GM12878 (cell line): ENCODE measurements around the gene CXCL8. TPM values are rescaled to one million over a fixed set of nuclear protein-coding genes. Genes with fewer than 3 reads are reported as not detected.

Experiments
- ATAC-seq: fragments of 200-7000 bp; cut with Tn5 transposase; 3 replicates; pipeline ENCODE4 v1.9.1; 2020; ENCODE audit warnings: mild to moderate bottlenecking, moderate library complexity
- BruUV-seq: library from RNA; stranded (reverse); fragments of 400-500 nt; replicated peaks from 2 replicates; lab custom pipeline; 2021; lab: Mats Ljungman, UMichigan
- CTCF ChIA-PET: fragments of 300-600 bp; sonication (Branson Sonifier 250); formaldehyde crosslinking; extraction: SDS; loops from one replicate; lab custom pipeline; 2021; ENCODE audit warnings: inconsistent platforms; lab: Yijun Ruan, JAX
- POLR2A ChIA-PET: fragments of 350-600 bp; formaldehyde crosslinking; extraction: SDS; loops from one replicate; lab custom pipeline; 2021; ENCODE audit warnings: inconsistent platforms; lab: Charles Lee
- RAD21 ChIA-PET: fragments of 300-600 bp; sonication (Branson Sonifier 250); formaldehyde crosslinking; loops from one replicate; lab custom pipeline; 2023; ENCODE audit warnings: antibody characterized with exemption; ENCODE audit not compliant: unreplicated experiment; lab: Charles Lee
- SMC1A ChIA-PET: fragments of 300-600 bp; sonication (Branson Sonifier 250); formaldehyde crosslinking; loops from one replicate; lab custom pipeline; 2023; ENCODE audit not compliant: unreplicated experiment, uncharacterized antibody; lab: Charles Lee
- DNase-seq: peaks from one replicate; pipeline ENCODE4 v3.0.0-alpha.2; 2011; ENCODE audit warnings: low read depth, low spot score
- FAIRE-seq: peaks from 3 replicates; lab custom pipeline; 2011; peaks lifted over from hg19 to GRCh38; lab: Jason Lieb, UNC
- H2AFZ ChIP-seq: 2 replicates; pipeline ENCODE4 v1.6.0; 2011; ENCODE audit warnings: low read depth, low read length, control low read depth; ENCODE audit not compliant: control insufficient read depth
- H3K27ac ChIP-seq: 2 replicates; pipeline ENCODE4 v1.5.1; 2011; ENCODE audit warnings: control low read depth; ENCODE audit not compliant: control insufficient read depth, insufficient read depth
- H3K27me3 ChIP-seq, 2 experiments: replicated peaks in 1 of 2; 2 replicates each; pipeline versions ENCODE4 v1.6.0 to v1.6.1; 2011; ENCODE audit warnings: low read length in 1 of 2; ENCODE audit not compliant: control insufficient read depth in 2 of 2, insufficient read depth in 2 of 2
- H3K36me3 ChIP-seq, 2 experiments: 2 replicates each; pipeline ENCODE4 v1.5.1; 2011; ENCODE audit warnings: low read length in 1 of 2; ENCODE audit not compliant: control insufficient read depth in 2 of 2, insufficient read depth in 2 of 2
- H3K4me1 ChIP-seq: 2 replicates; pipeline ENCODE4 v1.6.1; 2011; ENCODE audit warnings: mild to moderate bottlenecking, low read length, moderate library complexity, mixed read lengths; ENCODE audit not compliant: control insufficient read depth, insufficient read depth
- H3K4me2 ChIP-seq: 2 replicates; pipeline ENCODE4 v1.6.0; 2011; ENCODE audit warnings: control low read depth; ENCODE audit not compliant: control insufficient read depth, insufficient read depth
- H3K4me3 ChIP-seq: fragments of 200-600 bp; sonication (generic); 2 replicates; pipeline ENCODE4 v1.5.1; 2016
- H3K79me2 ChIP-seq: 2 replicates; pipeline ENCODE4 v1.6.0; 2011; ENCODE audit warnings: low read length; ENCODE audit not compliant: control insufficient read depth, insufficient read depth
- H3K9ac ChIP-seq: 2 replicates; pipeline ENCODE4 v1.8.0; 2011; ENCODE audit warnings: low read length, control low read depth, mixed read lengths; ENCODE audit not compliant: control insufficient read depth, insufficient read depth
- H3K9me3 ChIP-seq: replicated peaks from 3 replicates; pipeline ENCODE4 v1.5.1; 2011; ENCODE audit warnings: mild to moderate bottlenecking, low read length; ENCODE audit not compliant: control insufficient read depth, insufficient read depth
- H4K20me1 ChIP-seq: 2 replicates; pipeline ENCODE4 v1.6.0; 2011; ENCODE audit not compliant: control insufficient read depth, insufficient read depth
- BCL11A ChIP-seq: IDR thresholded peaks from 2 replicates; pipeline ENCODE4 v1.6.1; 2011; ENCODE audit warnings: low read depth, low read length
- IRF5 ChIP-seq: fragments of 450-650 bp; IDR thresholded peaks from 2 replicates; pipeline ENCODE4 v1.6.1; 2017; ENCODE audit warnings: borderline replicate concordance
- NR2C1 ChIP-seq: fragments of 450-650 bp; IDR thresholded peaks from 2 replicates; pipeline ENCODE4 v1.6.1; 2017; ENCODE audit warnings: antibody characterized with exemption, mild to moderate bottlenecking, moderate library complexity
- SMAD1 ChIP-seq: fragments of 450-650 bp; IDR thresholded peaks from 2 replicates; pipeline ENCODE4 v1.6.1; 2018; ENCODE audit warnings: mild to moderate bottlenecking, low read depth; ENCODE audit not compliant: partially characterized antibody
- TAF1 ChIP-seq: IDR thresholded peaks from 2 replicates; pipeline ENCODE4 v1.6.1; 2011; ENCODE audit warnings: mild to moderate bottlenecking, low read depth, low read length, borderline replicate concordance
- WGBS: methylation state at CpG from one replicate; pipeline ENCODE4 v1.1.6; 2016; ENCODE audit warnings: low lambda C conversion rate; ENCODE audit not compliant: insufficient replicate concordance, insufficient coverage; ENCODE audit errors: missing lambda C conversion rate; 5-methylcytosine and 5-hydroxymethylcytosine counted together
- in situ Hi-C: fragments of 300-500 bp; cut with MboI; formaldehyde crosslinking; loops from 9 replicates; pipeline ENCODE4 v1.14.3; 2018; ENCODE audit warnings: mixed read lengths
- intact Hi-C: fragments of 100-400 bp; cut with micrococcal nuclease; formaldehyde crosslinking; loops from one replicate; pipeline ENCODE4 v1.14.2; 2022; ENCODE audit not compliant: unreplicated experiment
- polyA plus RNA-seq, 11 experiments: library from polyadenylated mRNA; depleted of rRNA in 4 of 11; unstranded in 6 of 11; stranded (reverse) in 5 of 11; fragments of >200 nt; fragmentation: Nextera tagmentation in 4 of 11; fragmentation: Illumina TruSeq in 1 of 11; extraction: Ambion mirVana in 4 of 11; extraction: Trizol in 1 of 11; gene quantifications; 1 replicate in 1 of 11; 2 replicates in 10 of 11; pipeline versions ENCODE4 v1.2.1 to v1.2.3, GENCODE V29; 2011 to 2016; ENCODE audit warnings: inconsistent platforms in 2 of 11, missing spikeins in 2 of 11, low read depth in 1 of 11
- total RNA-seq, 4 experiments: library from RNA; depleted of rRNA in 3 of 4; stranded (reverse); fragments of >200 nt in 3 of 4; fragmentation: Illumina TruSeq in 1 of 4; extraction: Trizol in 1 of 4; gene quantifications; 2 replicates each; pipeline versions ENCODE4 v1.2.1 to v1.2.3, GENCODE V29; 2013 to 2021

Gene CXCL8
- total and polyA plus RNA-seq, 10 of the 15 experiments (the other 5 are each of a cell fraction or from before 2014, with no cell fraction given) = 0.09 to 0.36 (median 0.19) TPM; not detected in 1

- H3K9me3 ChIP-seq = no peaks in the 10 kb centered on the region
- SMC1A ChIA-PET = no interaction called here
- no peaks in the 10 kb centered on the region for H4K20me1 ChIP-seq
- intact Hi-C loops (no loop called here), in situ Hi-C loops (no loop called here)
- CTCF ChIA-PET = no interaction called here
- DNase-seq (no peak), FAIRE-seq (no peak), ATAC-seq (no peak)
- RAD21 ChIA-PET = no interaction called here
- H2AFZ ChIP-seq = no peak overlapping the region
- no peak for TF ChIP-seq NR2C1
- TF ChIP-seq SMAD1 = no peak
- no peak for TF ChIP-seq TAF1
- TF ChIP-seq BCL11A = no peak
- TF ChIP-seq IRF5 = no peak
- no peaks in the 10 kb centered on the region for H3K27me3 ChIP-seq
- H3K79me2 ChIP-seq = no peaks in the 10 kb centered on the region
- WGBS = 46% methylated on average over 2 of the region's 2 CpGs
- no peak overlapping the region for H3K27ac ChIP-seq
- no peak overlapping the region for H3K4me2 ChIP-seq
- no TSS peak for BruUV-seq
- no peaks in the 10 kb centered on the region for H3K36me3 ChIP-seq
- no peak overlapping the region for H3K4me3 ChIP-seq
- H3K4me1 ChIP-seq = no peaks in the 10 kb centered on the region
- no peak overlapping the region for H3K9ac ChIP-seq
- POLR2A ChIA-PET = no interaction called here
Measured at GRCh38 chr4:73788411-73788810, 48.0 kb downstream of the CXCL8 start.

Other genes with a start within 250 kb of the CXCL8 start
- gene RASSF6, start 120.1 kb upstream of the CXCL8 start, total RNA-seq (2014; rRNA removed) = 0.28 and 0.33 TPM in 2 replicates
- 0.55 and 0.76 TPM in 2 replicates for gene RASSF6, start 120.1 kb upstream of the CXCL8 start, total RNA-seq (2014; rRNA removed; fragmentation: Illumina TruSeq; extraction: Trizol)
- gene RASSF6, start 120.1 kb upstream of the CXCL8 start, total RNA-seq (2021) = 0.43 and 0.62 TPM in 2 replicates
- 2.9 and 4.9 TPM in 2 replicates for gene RASSF6, start 120.1 kb upstream of the CXCL8 start, polyA plus RNA-seq (2011; rRNA removed)
- gene RASSF6, start 120.1 kb upstream of the CXCL8 start, polyA plus RNA-seq (2014; fragmentation: Illumina TruSeq; extraction: Trizol) = 0.57 and 0.74 TPM in 2 replicates
- under 1 TPM; 0.35 to 0.40 TPM for gene RASSF6, start 120.1 kb upstream of the CXCL8 start, polyA plus RNA-seq (2014; fragmentation: Nextera tagmentation; extraction: Ambion mirVana)
- gene RASSF6, start 120.1 kb upstream of the CXCL8 start, polyA plus RNA-seq (2014; rRNA removed) = 0.56 and 0.69 TPM in 2 replicates
- under 1 TPM; 0.33 to 0.52 TPM for gene RASSF6, start 120.1 kb upstream of the CXCL8 start, polyA plus RNA-seq (2016; fragmentation: Nextera tagmentation; extraction: Ambion mirVana)
- gene CXCL6, start 96.1 kb downstream of the CXCL8 start, total RNA-seq (2014; rRNA removed) = not detected in 2 replicates
- gene CXCL6, start 96.1 kb downstream of the CXCL8 start, total RNA-seq (2014; rRNA removed; fragmentation: Illumina TruSeq; extraction: Trizol) = not detected in 2 replicates
- not detected in 2 replicates for gene CXCL6, start 96.1 kb downstream of the CXCL8 start, total RNA-seq (2021)
- gene CXCL6, start 96.1 kb downstream of the CXCL8 start, polyA plus RNA-seq (2011; rRNA removed) = not detected in 2 replicates
- not detected in 2 replicates for gene CXCL6, start 96.1 kb downstream of the CXCL8 start, polyA plus RNA-seq (2014; fragmentation: Illumina TruSeq; extraction: Trizol)
- not detected for gene CXCL6, start 96.1 kb downstream of the CXCL8 start, polyA plus RNA-seq (2014; fragmentation: Nextera tagmentation; extraction: Ambion mirVana)
- not detected in 2 replicates for gene CXCL6, start 96.1 kb downstream of the CXCL8 start, polyA plus RNA-seq (2014; rRNA removed)
- gene CXCL6, start 96.1 kb downstream of the CXCL8 start, polyA plus RNA-seq (2016; fragmentation: Nextera tagmentation; extraction: Ambion mirVana) = not detected
- not detected in 2 replicates for gene PF4V1, start 112.7 kb downstream of the CXCL8 start, total RNA-seq (2014; rRNA removed)
- gene PF4V1, start 112.7 kb downstream of the CXCL8 start, total RNA-seq (2014; rRNA removed; fragmentation: Illumina TruSeq; extraction: Trizol) = not detected in 2 replicates
- not detected in 2 replicates for gene PF4V1, start 112.7 kb downstream of the CXCL8 start, total RNA-seq (2021)
- gene PF4V1, start 112.7 kb downstream of the CXCL8 start, polyA plus RNA-seq (2011; rRNA removed) = not detected in 2 replicates
- not detected in 2 replicates for gene PF4V1, start 112.7 kb downstream of the CXCL8 start, polyA plus RNA-seq (2014; fragmentation: Illumina TruSeq; extraction: Trizol)
- not detected for gene PF4V1, start 112.7 kb downstream of the CXCL8 start, polyA plus RNA-seq (2014; fragmentation: Nextera tagmentation; extraction: Ambion mirVana)
- not detected in 2 replicates for gene PF4V1, start 112.7 kb downstream of the CXCL8 start, polyA plus RNA-seq (2014; rRNA removed)
- gene PF4V1, start 112.7 kb downstream of the CXCL8 start, polyA plus RNA-seq (2016; fragmentation: Nextera tagmentation; extraction: Ambion mirVana) = not detected
- gene CXCL1, start 128.8 kb downstream of the CXCL8 start, total RNA-seq (2014; rRNA removed) = not detected in 2 replicates
- not detected in 2 replicates for gene CXCL1, start 128.8 kb downstream of the CXCL8 start, total RNA-seq (2014; rRNA removed; fragmentation: Illumina TruSeq; extraction: Trizol)
- gene CXCL1, start 128.8 kb downstream of the CXCL8 start, total RNA-seq (2021) = not detected in 2 replicates
- not detected in 2 replicates for gene CXCL1, start 128.8 kb downstream of the CXCL8 start, polyA plus RNA-seq (2011; rRNA removed)
- gene CXCL1, start 128.8 kb downstream of the CXCL8 start, polyA plus RNA-seq (2014; fragmentation: Illumina TruSeq; extraction: Trizol) = not detected in 2 replicates
- not detected for gene CXCL1, start 128.8 kb downstream of the CXCL8 start, polyA plus RNA-seq (2014; fragmentation: Nextera tagmentation; extraction: Ambion mirVana)
- not detected in 2 replicates for gene CXCL1, start 128.8 kb downstream of the CXCL8 start, polyA plus RNA-seq (2014; rRNA removed)
- gene CXCL1, start 128.8 kb downstream of the CXCL8 start, polyA plus RNA-seq (2016; fragmentation: Nextera tagmentation; extraction: Ambion mirVana) = not detected
- not detected in 2 replicates for gene PF4, start 241.5 kb downstream of the CXCL8 start, total RNA-seq (2014; rRNA removed)
- not detected in 2 replicates for gene PF4, start 241.5 kb downstream of the CXCL8 start, total RNA-seq (2014; rRNA removed; fragmentation: Illumina TruSeq; extraction: Trizol)
- gene PF4, start 241.5 kb downstream of the CXCL8 start, total RNA-seq (2021) = not detected in 2 replicates
- not detected in 2 replicates for gene PF4, start 241.5 kb downstream of the CXCL8 start, polyA plus RNA-seq (2011; rRNA removed)
- gene PF4, start 241.5 kb downstream of the CXCL8 start, polyA plus RNA-seq (2014; fragmentation: Illumina TruSeq; extraction: Trizol) = not detected in 2 replicates
- not detected for gene PF4, start 241.5 kb downstream of the CXCL8 start, polyA plus RNA-seq (2014; fragmentation: Nextera tagmentation; extraction: Ambion mirVana)
- not detected in 2 replicates for gene PF4, start 241.5 kb downstream of the CXCL8 start, polyA plus RNA-seq (2014; rRNA removed)
- gene PF4, start 241.5 kb downstream of the CXCL8 start, polyA plus RNA-seq (2016; fragmentation: Nextera tagmentation; extraction: Ambion mirVana) = not detected
- gene PPBP, start 247.6 kb downstream of the CXCL8 start, total RNA-seq (2014; rRNA removed) = not detected in 2 replicates
- gene PPBP, start 247.6 kb downstream of the CXCL8 start, total RNA-seq (2014; rRNA removed; fragmentation: Illumina TruSeq; extraction: Trizol) = not detected in 2 replicates
- gene PPBP, start 247.6 kb downstream of the CXCL8 start, total RNA-seq (2021) = not detected in 2 replicates
- gene PPBP, start 247.6 kb downstream of the CXCL8 start, polyA plus RNA-seq (2011; rRNA removed) = not detected in 2 replicates
- not detected in 2 replicates for gene PPBP, start 247.6 kb downstream of the CXCL8 start, polyA plus RNA-seq (2014; fragmentation: Illumina TruSeq; extraction: Trizol)
- gene PPBP, start 247.6 kb downstream of the CXCL8 start, polyA plus RNA-seq (2014; fragmentation: Nextera tagmentation; extraction: Ambion mirVana) = not detected
- gene PPBP, start 247.6 kb downstream of the CXCL8 start, polyA plus RNA-seq (2014; rRNA removed) = not detected in 2 replicates
- not detected for gene PPBP, start 247.6 kb downstream of the CXCL8 start, polyA plus RNA-seq (2016; fragmentation: Nextera tagmentation; extraction: Ambion mirVana)